IPS DF 4.7 (cell line): ENCODE results near the gene ARCN1.
"Not testable (repeated sequence)": the region's sequence is repeated elsewhere in the genome, so short reads cannot be mapped to it uniquely, and the experiment has no call there.

Source experiments
- DNase-seq: peaks from one replicate; pipeline ENCODE4 v3.0.0-alpha.2; 2013; ENCODE audit warnings: low spot score; ENCODE audit errors: extremely low read depth

Gene ARCN1

GRCh38 chr11:118544010-118544646, 28.1 kb upstream of the ARCN1 start:
- no peak for DNase-seq

- no peak for DNase-seq
These were observed 27.6 kb upstream of the ARCN1 start for GRCh38 chr11:118544647-118545010.

GRCh38 chr11:118545533-118545932, 26.7 kb upstream of the ARCN1 start:
- no peak for DNase-seq

- DNase-seq: no peak
These were observed 25.1 kb upstream of the ARCN1 start for GRCh38 chr11:118547132-118547531.

GRCh38 chr11:118552341-118552740, 19.9 kb upstream of the ARCN1 start:
- no peak for DNase-seq

- DNase-seq: no peak
These were observed 11.4 kb upstream of the ARCN1 start for GRCh38 chr11:118560806-118561205.

GRCh38 chr11:118565051-118565450, 7.2 kb upstream of the ARCN1 start:
- no peak for DNase-seq

- DNase-seq: no peak
These were observed 2.5 kb upstream of the ARCN1 start for GRCh38 chr11:118569670-118570069.

- DNase-seq: no peak
These were observed 1.4 kb upstream of the ARCN1 start for GRCh38 chr11:118570787-118571186.

- not testable (repeated sequence) for DNase-seq
These were observed 528 bp upstream of the ARCN1 start for GRCh38 chr11:118571701-118572060.

- DNase-seq: no peak
These were observed 857 bp downstream of the ARCN1 start for GRCh38 chr11:118572981-118573550.

- no peak for DNase-seq
These were observed 2.4 kb downstream of the ARCN1 start for GRCh38 chr11:118574636-118575035.

- not testable (repeated sequence) for DNase-seq
These were observed 5.8 kb downstream of the ARCN1 start for GRCh38 chr11:118577995-118578394.

GRCh38 chr11:118581057-118581456, 8.8 kb downstream of the ARCN1 start:
- DNase-seq: no peak

- DNase-seq: no peak
These were observed 15.7 kb downstream of the ARCN1 start for GRCh38 chr11:118587952-118588351.

- DNase-seq: no peak
These were observed 20.6 kb downstream of the ARCN1 start for GRCh38 chr11:118592616-118593367.

- not testable (repeated sequence) for DNase-seq
These were observed 22.8 kb downstream of the ARCN1 start for GRCh38 chr11:118594984-118595383.

GRCh38 chr11:118596224-118597146, 24.3 kb downstream of the ARCN1 start:
- no peak for DNase-seq

- no peak for DNase-seq
These were observed 25.3 kb downstream of the ARCN1 start for GRCh38 chr11:118597556-118597955.

GRCh38 chr11:118602331-118602730, 30.1 kb downstream of the ARCN1 start:
- no peak for DNase-seq

GRCh38 chr11:118603709-118604108, 31.5 kb downstream of the ARCN1 start:
- DNase-seq: not testable (repeated sequence)

- no peak for DNase-seq
These were observed 32.4 kb downstream of the ARCN1 start for GRCh38 chr11:118604566-118604965.
